Urothelium cell line (cell line): ENCODE results near the gene MSI2.

Experiments used
- DNase-seq: peaks from one replicate; pipeline ENCODE4 v3.0.0; 2011; ENCODE audit warnings: low spot score, mixed read lengths
- FAIRE-seq: peaks from 2 replicates; lab custom pipeline; 2011; peaks lifted over from hg19 to GRCh38; lab: Jason Lieb, UNC

The MSI2 gene

DNA sequence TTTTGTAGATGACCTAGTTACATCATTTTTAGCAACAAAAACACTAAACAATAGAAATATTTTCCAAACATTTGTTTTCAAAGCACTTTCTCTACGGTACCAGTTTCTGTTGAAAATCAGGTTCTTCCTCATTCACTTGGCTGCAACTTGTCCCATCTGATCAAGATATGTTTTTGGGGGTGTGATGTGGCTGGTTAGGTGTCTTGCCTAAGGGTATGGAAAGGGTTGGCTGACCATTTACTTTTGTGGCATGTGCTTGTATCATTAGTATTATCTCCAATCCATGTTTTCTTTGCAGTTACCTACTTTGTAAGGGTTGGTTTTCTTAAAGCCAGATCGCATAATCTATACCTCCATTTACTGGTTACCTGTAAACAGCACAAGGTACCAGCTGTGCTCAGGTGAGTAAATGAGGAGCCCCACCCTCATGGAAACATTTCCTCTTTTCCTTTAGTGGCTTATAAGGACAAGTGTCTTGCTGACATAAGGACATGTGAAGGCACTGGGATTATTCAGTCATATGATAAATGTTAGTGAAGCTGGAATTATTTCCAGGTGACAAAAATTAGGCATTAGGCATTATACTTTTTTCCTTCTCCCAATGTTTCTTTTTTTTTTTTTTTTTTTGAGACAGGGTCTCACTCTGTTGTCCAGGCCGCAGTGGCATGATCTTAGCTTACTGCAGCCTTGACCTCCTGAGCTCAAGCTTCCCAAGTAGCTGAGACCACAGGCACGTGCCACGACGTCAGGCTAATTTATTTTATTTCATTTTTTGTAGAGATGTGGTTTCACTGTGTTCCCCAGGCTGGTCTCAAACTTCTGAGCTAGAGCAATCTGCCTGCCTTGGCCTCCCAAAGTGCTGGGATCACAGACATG, 326.8 kb downstream of the MSI2 start:
- FAIRE-seq (peak; percentile 52), DNase-seq (no peak)

DNA sequence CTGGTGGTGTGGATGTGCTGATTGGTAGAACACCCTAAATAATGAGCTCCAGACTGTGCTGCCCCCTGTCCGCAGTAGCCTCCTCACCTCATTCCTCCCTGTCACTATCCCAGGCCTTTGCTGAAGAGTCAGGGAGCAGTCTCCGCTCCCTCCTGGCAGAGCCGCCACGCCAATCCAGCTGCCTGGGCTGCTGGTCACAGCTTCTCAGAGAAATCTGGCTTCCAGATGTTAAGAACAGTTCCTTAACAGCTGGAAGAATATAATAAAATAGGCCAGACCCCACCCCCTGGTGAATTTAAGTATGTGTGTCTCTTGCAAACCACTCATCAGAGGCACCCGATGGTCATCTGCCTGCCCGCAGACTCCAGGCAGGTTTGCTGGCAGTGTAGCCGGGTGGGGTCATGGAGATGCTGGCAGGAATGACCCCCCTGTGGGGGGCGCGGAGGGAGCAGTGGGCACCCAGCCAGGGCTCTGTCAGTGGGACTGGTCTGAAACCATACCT, 327.8 kb downstream of the MSI2 start:
- no peak for FAIRE-seq
- DNase-seq, result no peak

DNA sequence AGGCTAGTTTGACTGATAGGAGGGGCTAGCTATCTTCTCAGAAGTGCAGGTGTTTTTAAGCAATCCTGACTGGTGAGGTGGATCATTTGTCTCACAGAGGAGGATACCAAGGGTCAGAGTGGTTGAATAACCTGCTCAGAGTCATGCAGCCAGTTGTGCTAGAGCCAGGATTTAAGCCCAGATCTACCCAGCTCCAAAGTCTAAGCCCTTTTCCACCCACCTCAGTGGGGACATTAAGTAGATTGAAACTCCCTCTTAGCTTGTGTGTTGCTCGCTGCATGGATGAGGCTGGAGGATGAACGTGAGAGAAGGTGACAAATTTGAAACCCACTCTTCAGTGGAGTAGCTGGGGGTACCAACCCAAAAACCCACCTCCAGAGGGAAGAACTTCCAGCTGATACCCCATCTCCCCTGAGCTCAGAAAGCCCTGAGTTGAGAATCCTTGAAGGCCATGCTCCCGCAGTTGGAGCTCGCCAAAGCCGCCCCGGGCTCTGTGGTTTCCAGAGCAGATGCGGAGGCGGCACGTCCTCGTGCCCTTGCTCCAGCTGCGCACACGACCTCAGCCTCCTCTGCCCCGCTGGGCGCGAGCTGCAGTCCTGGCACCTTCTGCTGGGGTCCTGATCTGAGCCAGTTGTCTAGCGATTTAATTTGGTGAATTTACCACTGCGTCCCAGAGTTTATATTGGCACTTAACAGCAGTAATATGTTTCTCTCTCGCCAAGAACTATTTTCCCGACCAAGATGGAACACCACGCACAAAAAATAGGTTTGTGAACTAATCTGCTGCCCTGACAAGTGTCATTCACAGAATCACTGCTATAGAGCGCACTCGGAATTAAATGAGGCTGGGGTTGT, 329.2 kb downstream of the MSI2 start:
- DNase-seq (no peak), FAIRE-seq (peak; percentile 87)

DNA sequence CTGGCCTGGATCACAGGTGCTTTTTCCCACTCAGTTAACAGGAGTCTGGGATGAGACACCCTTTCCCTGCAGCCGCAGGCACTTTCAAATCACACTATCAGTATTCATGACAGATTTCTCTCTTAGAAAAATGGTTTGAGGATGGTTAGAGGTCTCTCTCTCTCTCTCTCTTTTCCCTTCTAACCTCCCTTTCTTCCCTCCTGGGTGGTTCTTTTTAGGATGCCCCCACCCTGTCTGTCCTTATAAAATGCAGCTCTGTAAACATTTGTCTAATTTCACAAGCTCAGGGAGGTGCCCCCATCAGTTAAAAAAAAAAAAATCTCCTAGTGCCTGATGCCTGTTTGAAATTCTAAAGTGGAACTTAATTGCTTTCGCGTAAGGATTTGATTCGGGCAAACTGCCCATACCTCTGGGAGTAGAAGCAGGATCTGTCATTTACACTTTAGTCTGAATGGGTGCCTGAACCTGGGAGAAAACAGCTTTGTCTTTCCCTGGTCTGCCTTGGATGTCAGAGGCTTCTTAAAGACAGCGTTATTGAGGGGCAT, 329.9 kb downstream of the MSI2 start:
- no peak for DNase-seq
- no peak for FAIRE-seq

DNA sequence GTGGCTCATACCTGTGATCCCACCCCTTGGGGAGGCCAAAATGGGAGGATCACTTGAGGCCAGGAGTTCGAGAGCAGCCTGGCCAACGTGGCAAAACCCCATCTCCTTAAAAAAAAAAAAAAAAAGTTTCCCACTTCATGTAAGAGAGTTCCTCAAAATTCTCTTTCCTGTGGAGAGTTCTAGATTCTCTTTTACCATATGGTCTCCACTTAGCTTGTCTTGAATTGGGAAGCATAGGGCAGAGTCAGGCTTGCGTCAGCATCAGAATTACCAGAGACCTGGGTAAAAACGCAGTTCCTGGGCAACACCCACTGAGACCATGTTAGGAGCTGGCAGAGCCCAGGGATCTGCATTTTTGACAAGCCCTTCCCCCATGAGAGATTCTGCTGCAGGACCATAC, 330.4 kb downstream of the MSI2 start:
- no peak for FAIRE-seq
- DNase-seq, result no peak

DNA sequence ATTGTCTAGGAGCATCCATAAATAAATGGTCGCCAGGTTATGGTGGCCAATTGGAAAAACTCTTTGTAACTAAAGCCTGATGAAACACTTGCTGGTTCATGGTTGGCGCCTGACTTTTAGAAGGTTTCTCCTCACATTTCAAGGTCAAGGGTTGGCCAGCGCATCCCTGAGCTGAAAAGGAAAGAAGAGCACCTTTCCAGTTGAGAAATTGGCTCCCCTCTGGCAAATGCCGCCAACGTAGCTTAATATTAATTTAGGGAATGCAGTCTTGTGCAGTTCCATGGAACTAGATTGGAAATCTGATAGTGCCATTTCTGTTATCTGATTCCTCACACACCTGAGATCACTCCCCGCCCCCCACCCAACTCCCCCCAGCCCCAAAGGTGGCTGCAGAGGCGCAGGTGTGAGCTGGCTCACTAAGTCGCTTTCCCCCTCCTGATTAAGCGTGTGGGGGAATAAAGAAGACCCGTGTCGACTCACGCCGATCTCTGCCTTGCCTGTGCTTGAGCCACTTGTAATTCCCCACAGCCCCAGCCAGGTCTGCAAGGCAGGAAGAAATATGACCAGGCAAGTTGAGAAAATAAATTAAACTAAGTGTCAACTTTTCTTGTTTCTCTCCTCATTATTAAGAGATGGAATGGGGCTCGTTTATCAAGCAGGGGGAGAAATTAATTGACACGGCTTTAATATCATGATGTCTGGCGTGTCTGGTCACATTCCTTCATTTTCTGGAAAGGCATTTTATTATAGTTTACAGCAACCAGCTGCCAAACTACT, 331.1 kb downstream of the MSI2 start:
- FAIRE-seq, result peak; percentile 62

DNA sequence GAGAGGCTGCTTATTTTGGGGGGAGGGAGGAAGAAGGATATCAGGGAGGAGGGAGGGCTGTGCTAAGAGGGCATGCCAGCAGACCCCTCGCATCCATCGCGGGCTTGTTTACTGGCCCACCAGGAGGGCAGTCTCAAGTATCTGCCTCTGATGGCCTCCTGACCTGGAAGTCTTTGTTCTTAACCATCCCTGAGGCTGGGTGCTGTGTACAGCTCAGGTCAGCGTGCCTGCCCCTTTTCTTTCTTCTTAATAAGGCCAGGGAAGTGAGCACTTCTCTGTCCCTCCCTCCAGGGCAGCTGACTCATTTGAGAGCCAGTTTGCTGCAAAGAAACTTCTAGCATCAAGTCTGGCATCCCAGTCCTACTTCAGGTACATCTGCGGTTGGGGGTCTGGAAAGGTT, 331.8 kb downstream of the MSI2 start:
- no peak for DNase-seq
- no peak for FAIRE-seq

More for the DNA sequence above, 331.1 kb downstream of the MSI2 start:
- no peak for DNase-seq

DNA sequence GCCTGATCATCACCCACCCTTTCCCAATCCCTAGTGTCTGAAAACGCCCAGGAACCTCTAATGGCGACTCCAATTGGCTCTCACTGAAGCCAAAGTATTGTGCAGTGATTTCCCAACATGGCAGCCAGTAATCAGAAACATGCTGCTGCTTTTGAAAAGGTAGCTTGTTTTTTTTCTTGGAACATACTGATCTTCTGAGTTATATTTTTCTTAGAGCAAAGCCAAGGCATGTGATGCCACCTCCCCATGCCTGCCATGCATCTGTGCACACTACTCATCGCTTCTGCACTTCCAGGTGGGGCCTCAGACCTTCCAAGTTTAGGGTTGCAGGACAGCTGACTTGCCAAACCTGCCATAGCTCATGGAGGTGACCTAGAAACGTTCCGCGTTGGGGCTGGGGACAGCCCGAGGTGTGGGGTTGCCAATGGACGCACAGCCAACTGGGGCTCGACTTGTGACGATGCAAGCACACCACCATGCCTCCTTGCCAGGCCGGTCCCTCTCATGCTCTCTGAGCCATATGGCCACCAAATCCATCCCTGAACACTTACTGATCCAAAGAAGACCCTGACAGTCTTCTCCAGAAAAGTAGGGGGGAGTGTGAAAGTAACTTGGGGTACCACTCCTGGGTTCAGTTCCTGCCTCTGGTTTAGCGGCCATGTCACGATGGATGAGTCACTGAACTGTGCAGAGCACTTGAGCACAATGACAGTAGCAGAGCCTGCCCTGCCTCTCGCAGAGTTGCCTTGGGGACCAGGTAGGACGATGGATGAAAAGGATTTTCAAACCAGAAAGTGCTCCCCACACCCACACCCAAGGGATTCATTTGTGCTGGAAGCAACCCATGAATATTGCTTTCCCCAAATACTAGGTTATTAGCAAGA, 333.1 kb downstream of the MSI2 start:
- DNase-seq (no peak), FAIRE-seq (peak; percentile 42)

DNA sequence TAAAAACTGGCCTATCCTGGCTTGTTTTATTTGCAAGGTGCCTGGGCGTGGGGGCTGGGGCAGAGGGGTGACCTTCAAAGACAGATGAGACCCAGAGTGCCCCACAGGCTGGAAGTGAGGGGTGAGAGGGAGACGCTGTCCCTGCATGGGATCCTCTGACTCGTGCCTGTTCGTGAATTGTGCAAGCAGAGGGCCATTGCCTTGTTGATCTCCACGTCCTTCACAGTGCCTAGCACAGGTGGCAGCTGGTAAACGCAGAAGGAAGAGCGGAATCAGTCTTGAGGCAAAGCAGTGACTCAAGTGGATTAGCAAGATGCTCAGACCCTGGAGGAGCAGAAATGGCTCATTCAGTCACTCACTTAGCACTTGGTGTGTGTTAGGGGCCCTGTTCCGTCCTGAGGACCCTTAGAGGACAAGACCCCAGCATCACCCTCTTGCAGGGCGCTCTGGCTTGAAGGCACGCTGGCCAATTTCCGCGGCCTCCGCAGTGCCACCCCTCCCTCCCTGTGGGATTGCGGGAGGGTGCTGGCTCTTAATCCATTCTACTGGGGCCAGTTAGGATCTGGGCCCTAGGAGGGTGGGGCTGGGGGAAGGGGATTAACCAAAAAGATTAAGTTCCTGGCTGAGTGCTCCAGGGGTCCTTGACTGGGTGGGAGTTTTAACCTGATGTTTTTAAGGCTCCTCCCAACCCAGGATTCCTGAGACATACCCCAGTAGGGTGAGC, 337.6 kb downstream of the MSI2 start:
- no peak for FAIRE-seq
- no peak for DNase-seq

DNA sequence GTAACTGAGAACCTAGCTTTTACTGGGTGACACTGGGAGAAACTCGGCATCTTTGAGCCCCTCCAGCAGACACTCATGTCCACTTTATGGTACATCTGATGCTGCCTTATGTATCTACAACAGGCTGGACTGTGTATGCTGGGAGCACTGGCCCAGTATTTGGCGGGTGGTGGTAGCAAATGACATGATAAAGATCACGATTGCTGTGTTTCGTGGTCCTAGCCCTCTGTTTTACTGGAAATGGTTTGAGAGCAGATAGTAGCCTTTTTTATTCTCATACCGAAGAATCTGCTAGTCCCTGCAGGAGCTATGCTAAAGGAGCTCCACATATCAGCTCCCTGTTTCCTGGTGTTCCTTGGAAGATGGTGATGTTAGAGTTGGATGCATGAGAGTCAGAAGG, 338.4 kb downstream of the MSI2 start:
- DNase-seq (no peak), FAIRE-seq (no peak)

DNA sequence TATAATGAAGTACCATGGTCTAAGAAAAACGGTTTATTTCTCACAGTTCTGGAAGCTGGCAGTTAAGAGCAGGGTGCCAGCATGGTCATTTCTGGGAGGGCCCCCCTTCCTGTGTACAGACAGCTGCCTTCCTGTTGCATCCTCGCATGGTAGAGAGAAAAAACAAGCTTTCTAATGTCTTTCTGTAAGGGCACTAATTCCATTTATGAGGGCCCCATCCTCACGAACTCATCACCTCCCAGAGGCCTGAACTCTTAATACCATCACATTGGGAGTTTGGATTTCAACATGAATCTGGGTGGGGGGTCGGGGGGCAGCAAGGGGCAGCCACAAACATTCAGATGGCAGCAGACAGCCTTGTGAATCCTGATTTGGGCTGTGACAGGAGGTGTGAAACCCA, 339.1 kb downstream of the MSI2 start:
- DNase-seq (no peak), FAIRE-seq (no peak)

DNA sequence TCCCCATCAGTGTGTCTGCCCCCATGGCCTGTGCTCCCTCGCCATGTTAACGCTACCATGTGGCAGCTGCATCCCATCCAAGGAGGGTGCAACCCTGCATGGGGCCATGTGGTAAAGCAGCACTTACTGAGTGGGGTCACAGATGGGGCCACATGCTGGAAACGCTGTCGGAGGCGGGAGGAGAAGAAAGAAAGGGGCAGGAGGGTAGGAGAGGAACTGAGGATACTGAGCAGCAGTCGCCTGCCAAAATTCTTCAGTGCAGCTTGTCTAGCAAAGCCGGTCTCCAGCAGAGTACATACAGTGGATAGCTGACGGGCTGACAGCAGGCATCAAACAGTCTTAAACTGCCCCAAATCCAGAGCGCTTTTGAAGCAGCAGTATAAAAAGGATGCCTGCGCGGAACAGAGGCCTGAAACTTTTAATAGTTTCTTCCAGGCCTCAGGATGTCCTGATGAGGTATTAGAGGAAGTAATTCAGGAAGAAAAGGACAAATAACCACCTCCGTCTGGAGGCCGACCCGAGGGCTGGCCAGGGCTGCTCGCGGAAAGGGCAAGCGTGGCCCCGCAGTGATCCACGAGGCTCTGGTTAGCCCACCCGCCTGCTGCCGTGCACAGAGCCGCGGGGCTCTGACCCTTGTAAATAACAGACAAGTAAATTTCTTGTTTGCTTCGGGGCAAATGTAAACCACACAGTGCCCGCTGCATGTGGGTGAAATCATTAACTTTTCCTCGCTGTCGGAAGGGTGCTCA, 339.8 kb downstream of the MSI2 start:
- DNase-seq (no peak), FAIRE-seq (peak; percentile 55)

DNA sequence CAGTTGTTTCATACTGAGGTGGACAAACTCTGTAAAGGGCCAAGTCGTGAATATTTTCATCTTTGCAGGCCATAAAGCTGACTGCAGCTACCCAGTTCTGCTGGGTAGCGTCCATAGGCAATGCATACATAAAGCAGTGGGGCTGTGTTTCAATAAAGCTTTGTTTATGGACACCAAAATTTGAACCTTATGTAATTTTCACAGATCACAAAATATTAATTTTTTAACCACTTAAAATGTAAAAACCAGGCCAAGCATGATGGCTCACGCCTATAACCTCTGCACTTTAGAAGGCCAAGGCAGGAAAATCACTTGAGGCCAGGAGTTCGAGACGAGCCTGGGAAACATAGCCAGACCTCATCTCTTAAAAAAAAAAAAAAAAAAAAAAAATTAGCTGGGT, 340.8 kb downstream of the MSI2 start:
- FAIRE-seq, result no peak
- no peak for DNase-seq

DNA sequence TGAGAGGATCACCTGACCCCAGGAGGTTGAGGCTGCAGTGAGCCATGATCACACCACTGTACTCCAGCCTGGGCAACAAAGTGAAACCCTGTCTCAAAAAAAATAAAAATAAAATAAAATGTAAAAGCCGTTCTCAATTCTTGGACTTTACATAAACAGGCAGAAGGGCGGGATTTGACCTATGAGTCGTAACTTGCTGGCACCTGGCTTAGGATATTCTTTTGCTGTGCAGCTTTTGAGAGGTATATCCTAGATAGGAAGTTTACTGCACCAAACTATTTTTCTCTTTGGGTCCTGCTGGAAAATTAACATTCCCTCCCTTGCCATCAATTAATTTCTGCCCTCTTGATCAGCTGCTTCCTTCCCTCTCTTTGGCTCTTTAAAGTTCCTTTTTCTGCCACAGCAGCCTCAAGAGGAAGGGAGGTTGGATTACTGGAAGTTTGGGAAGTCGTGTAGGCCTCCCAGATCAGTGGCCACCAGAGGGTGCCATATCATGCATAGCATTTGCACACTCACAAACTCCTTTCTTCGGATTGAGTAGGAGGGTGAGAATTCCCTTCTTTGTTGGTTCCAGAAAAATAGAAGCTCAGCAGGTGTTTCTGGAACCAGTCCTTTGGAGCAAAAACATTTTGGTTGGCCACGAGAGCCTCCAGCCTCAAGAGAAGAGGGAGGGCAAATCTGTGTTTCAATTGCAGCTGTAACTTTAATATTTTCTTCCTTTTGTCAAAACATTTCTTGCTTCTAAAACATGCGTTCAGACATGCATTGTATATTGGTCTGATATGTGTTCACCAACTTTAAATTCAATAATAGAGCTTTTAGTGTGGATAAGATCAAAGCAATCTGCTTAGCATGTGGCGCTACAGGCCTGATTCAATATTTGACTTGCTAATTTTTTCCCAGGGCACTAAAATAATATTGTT, 341.5 kb downstream of the MSI2 start:
- DNase-seq, result peak; percentile 85

DNA sequence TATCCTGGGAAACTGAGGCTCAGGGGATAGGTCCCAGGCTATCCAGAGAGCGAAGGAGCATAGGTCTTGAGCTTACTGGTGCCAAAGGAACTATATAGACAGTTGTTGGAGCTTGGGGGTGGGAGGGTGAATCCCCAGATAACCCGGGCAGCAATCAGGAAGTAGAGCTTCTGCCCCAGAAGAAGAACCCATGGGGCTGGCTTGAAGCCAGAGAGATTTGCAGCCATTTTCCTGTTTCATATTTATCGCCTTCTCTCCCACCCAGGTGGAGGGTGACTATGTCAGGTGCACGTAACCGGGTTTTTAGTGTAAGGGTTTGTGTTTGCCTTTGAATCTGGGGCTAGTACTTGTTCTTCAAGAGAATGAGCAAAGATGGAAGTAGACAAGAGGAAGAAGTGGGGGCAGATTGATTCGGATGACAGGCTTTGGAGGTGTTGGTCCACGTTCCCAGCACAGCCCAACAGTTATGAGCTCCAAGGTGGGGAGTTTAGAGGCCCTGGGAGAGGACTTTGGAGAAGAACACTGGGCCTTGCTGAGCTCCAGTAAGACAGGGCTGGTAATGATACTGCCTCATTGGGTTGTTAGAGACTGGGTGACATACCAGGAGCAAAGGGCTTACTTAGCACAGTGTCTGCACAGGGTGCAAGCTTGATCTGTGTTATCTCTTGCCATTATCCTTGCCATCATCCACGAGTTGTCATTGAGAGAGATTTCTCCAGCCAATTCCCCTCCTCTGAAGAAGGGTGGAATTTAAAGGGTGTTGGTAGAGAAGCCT, 343.1 kb downstream of the MSI2 start:
- FAIRE-seq, result peak; percentile 77
- no peak for DNase-seq

More for the DNA sequence above, 341.5 kb downstream of the MSI2 start:
- peak; percentile 5 for FAIRE-seq

DNA sequence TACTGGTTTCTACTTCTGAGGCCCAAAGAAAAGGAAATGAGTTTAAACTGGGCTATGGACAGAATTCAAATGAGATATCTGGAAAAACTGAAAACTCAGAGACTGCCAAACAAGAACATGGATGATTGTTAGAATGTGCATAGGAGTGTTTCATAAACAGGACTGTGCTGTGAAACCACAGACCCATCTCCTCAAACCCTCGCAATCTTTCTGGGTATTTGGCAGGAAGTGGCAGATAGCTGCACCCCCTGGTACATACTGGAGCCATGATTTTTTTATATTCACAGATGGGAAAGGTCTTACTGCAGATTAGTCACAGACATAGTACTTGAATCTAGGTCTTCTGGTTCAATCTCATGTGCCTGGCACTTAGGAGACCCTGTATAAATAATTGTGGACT, 343.8 kb downstream of the MSI2 start:
- FAIRE-seq, result no peak
- no peak for DNase-seq
